ENCODE results near the gene FARSA.

The FARSA gene

GRCh38 chr19:12970070-12970820 is 36.7 kb upstream of the FARSA start:
- no peak overlapping the region for H3K27ac ChIP-seq (replicated peaks; ENCODE audit: low read length)
- no peak for DNase-seq (ENCODE audit: low spot score)
- H3K23ac ChIP-seq (ENCODE audit: low read depth, low read length, poor library complexity) = no peak overlapping the region
- H2BK15ac ChIP-seq (ENCODE audit: low read length) = no peak overlapping the region
- no peaks in the 10 kb centered on the region for H3K36me3 ChIP-seq (replicated peaks in 1 of 2; ENCODE audit: control insufficient read depth in 2 of 2, insufficient read depth in 2 of 2, low read length in 2 of 2)
- no peak overlapping the region for H4K91ac ChIP-seq (ENCODE audit: low read depth, low read length, poor library complexity)
- no peak overlapping the region for H2BK12ac ChIP-seq (ENCODE audit: low read length)
- H2AK5ac ChIP-seq (ENCODE audit: low read depth, low read length) = no peak overlapping the region
- H3K14ac ChIP-seq (ENCODE audit: low read length) = no peak overlapping the region
- no peak overlapping the region for H3K18ac ChIP-seq (ENCODE audit: low read length)
- no peaks in the 10 kb centered on the region for H3K79me1 ChIP-seq (ENCODE audit: low read depth, low read length)
- H3K4me1 ChIP-seq (ENCODE audit: control insufficient read depth in 2 of 2, insufficient read depth in 1 of 2, low read depth in 1 of 2, low read length in 2 of 2) = peaks cover 0 to 3% of the 10 kb centered on the region in 2 donors
- H3K27me3 ChIP-seq (ENCODE audit: control insufficient read depth in 3 of 3, insufficient read depth in 3 of 3, low read depth in 1 of 3, low read length in 3 of 3) = peaks cover 0 to 36% (median 0%) of the 10 kb centered on the region in 3 experiments
- H3K9ac ChIP-seq (ENCODE audit: low read depth, low read length, poor library complexity) = no peak overlapping the region
- H2BK5ac ChIP-seq (ENCODE audit: low read length) = no peak overlapping the region
- H2AFZ ChIP-seq (ENCODE audit: low read length) = no peak overlapping the region
- H4K8ac ChIP-seq (ENCODE audit: low read depth, low read length) = no peak overlapping the region
- no peak overlapping the region for H3K4me3 ChIP-seq (ENCODE audit: low read length in 2 of 2)
- no peaks in the 10 kb centered on the region for H3K9me3 ChIP-seq (replicated peaks in 1 of 2; ENCODE audit: control insufficient read depth in 2 of 2, insufficient read depth in 1 of 2, low read depth in 1 of 2, low read length in 2 of 2)
- H3K4me2 ChIP-seq (ENCODE audit: insufficient read depth, low read length, poor library complexity, severe bottlenecking) = no peak overlapping the region
- no peak overlapping the region for H2BK120ac ChIP-seq (ENCODE audit: low read depth, low read length)
- no peak overlapping the region for H3K4ac ChIP-seq (ENCODE audit: low read length)
- WGBS, 2 donors (ENCODE audit: extremely low coverage in 2 of 2, insufficient read length in 2 of 2, insufficient replicate concordance in 1 of 2) = no CpG with 5 or more reads among the region's 7 CpGs

DNA sequence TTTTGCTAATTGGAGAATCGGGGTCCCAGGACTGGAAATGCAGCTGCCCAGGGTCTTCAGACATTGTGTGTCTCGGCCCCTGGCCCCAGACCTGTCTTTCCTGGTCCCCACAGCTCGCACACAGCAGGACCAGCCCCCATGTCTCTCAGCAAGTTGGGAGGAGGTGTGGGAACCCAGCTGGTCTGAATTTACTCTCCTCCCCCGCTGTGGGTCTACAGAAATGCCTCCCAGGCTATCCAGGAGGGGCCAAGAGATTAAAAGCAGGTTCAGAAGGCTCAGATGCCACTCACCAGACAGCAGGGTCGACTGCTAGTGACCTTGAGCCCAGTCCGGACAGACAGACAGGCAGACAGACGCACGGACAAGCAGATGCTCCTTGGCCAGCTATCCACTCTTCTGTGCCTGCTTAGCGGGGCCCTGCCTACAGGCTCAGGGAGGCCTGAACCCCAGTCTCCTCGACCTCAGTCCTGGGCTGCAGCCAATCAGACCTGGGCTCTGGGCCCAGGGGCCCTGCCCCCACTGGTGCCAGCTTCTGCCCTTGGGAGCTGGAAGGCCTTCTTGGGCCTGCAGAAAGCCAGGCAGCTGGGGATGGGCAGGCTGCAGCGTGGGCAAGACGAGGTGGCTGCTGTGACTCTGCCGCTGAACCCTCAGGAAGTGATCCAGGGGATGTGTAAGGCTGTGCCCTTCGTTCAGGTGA is 35.9 kb upstream of the FARSA start, which contains the start of gene DAND5:
Gene DAND5, plus strand, starts transcription at position 285 of the 697 bp plus-strand sequence. Its CDS starts 85 bp downstream, at position 370.
- peak within 1 kb of the TSS; percentile 39 for H2AK5ac ChIP-seq (ENCODE audit: low read depth, low read length)
- H3K27ac ChIP-seq (replicated peaks; ENCODE audit: low read length) = no peak within 1 kb of the TSS
- no peak within 1 kb of the TSS for H3K14ac ChIP-seq (ENCODE audit: low read length)
- no peak within 1 kb of the TSS for H2BK120ac ChIP-seq (ENCODE audit: low read depth, low read length)
- H4K8ac ChIP-seq (ENCODE audit: low read depth, low read length) = no peak within 1 kb of the TSS
- H3K18ac ChIP-seq (ENCODE audit: low read length) = no peak within 1 kb of the TSS
- H3K9me3 ChIP-seq (replicated peaks in 1 of 2; ENCODE audit: control insufficient read depth in 2 of 2, insufficient read depth in 1 of 2, low read depth in 1 of 2, low read length in 2 of 2) = no peaks in the 10 kb centered on the region
- no peak within 1 kb of the TSS for H3K9ac ChIP-seq (ENCODE audit: low read depth, low read length, poor library complexity)
- no peaks in the 10 kb centered on the region for H3K36me3 ChIP-seq (replicated peaks in 1 of 2; ENCODE audit: control insufficient read depth in 2 of 2, insufficient read depth in 2 of 2, low read length in 2 of 2)
- H3K23ac ChIP-seq (ENCODE audit: low read depth, low read length, poor library complexity) = no peak within 1 kb of the TSS
- H3K4me1 ChIP-seq (ENCODE audit: control insufficient read depth in 2 of 2, insufficient read depth in 1 of 2, low read depth in 1 of 2, low read length in 2 of 2) = peaks cover 3 to 5% of the 10 kb centered on the region in 2 donors
- H3K27me3 ChIP-seq (ENCODE audit: control insufficient read depth in 3 of 3, insufficient read depth in 3 of 3, low read depth in 1 of 3, low read length in 3 of 3) = peaks cover 0 to 28% (median 0%) of the 10 kb centered on the region in 3 experiments
- H2AFZ ChIP-seq (ENCODE audit: low read length) = no peak within 1 kb of the TSS
- H3K79me1 ChIP-seq (ENCODE audit: low read depth, low read length) = no peaks in the 10 kb centered on the region
- H3K4me3 ChIP-seq (ENCODE audit: low read length in 2 of 2) = no peak within 1 kb of the TSS
- no peak within 1 kb of the TSS for H2BK15ac ChIP-seq (ENCODE audit: low read length)
- no peak within 1 kb of the TSS for H2BK12ac ChIP-seq (ENCODE audit: low read length)
- H4K91ac ChIP-seq (ENCODE audit: low read depth, low read length, poor library complexity) = no peak within 1 kb of the TSS
- no peak within 1 kb of the TSS for H2BK5ac ChIP-seq (ENCODE audit: low read length)
- no CpG with 5 or more reads among the region's 14 CpGs for WGBS, 2 donors (ENCODE audit: extremely low coverage in 2 of 2, insufficient read length in 2 of 2, insufficient replicate concordance in 1 of 2)
- no peak within 1 kb of the TSS for H3K4ac ChIP-seq (ENCODE audit: low read length)
- no peak within 1 kb of the TSS for H3K4me2 ChIP-seq (ENCODE audit: insufficient read depth, low read length, poor library complexity, severe bottlenecking)
- no peak for DNase-seq (ENCODE audit: low spot score)

DNA sequence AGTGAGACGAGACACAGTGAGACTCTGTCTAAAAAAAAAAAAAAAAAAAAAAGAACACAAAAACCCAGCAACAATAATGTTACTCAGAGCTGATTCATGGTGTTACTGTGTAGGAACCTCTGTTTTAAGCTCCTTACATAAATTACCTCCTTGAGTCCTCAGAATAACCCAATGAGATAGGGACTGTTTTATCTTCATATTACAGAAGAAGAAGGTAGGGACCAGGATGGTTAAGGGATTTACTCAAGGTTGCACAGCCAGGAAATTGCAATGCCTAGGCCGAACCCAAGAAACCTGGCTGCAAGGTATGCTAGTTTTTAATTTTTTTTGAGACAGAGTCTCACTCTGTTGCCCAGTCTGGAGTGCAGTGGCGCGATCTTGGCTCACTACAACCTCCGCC is 34.4 kb upstream of the FARSA start:
- WGBS, 2 donors (ENCODE audit: extremely low coverage in 2 of 2, insufficient read length in 2 of 2, insufficient replicate concordance in 1 of 2) = no CpG with 5 or more reads among the region's 5 CpGs
- no peaks in the 10 kb centered on the region for H3K9me3 ChIP-seq (replicated peaks in 1 of 2; ENCODE audit: control insufficient read depth in 2 of 2, insufficient read depth in 1 of 2, low read depth in 1 of 2, low read length in 2 of 2)

DNA sequence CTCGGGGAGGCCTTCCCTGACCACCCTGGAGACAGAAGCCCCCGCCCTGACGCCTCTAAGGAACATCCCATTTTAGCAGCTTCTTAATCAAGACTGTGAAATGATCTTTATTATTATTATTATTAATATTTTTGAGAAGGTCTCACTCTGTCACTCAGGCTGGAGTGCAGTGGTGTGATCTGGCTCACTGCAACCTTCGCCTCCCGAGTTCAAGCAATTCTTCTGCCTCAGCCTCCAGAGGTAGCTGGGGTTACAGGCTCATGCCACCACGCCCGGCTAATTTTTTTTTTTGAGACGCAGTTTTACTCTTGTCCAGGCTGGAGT is 32.3 kb upstream of the FARSA start:
- peaks cover 0 to 15% (median 0%) of the 10 kb centered on the region in 3 experiments for H3K27me3 ChIP-seq (ENCODE audit: control insufficient read depth in 3 of 3, insufficient read depth in 3 of 3, low read depth in 1 of 3, low read length in 3 of 3)
- H3K4ac ChIP-seq (ENCODE audit: low read length) = no peak overlapping the region
- H4K8ac ChIP-seq (ENCODE audit: low read depth, low read length) = no peak overlapping the region
- H3K23ac ChIP-seq (ENCODE audit: low read depth, low read length, poor library complexity) = no peak overlapping the region
- H3K9ac ChIP-seq (ENCODE audit: low read depth, low read length, poor library complexity) = no peak overlapping the region
- H2BK12ac ChIP-seq (ENCODE audit: low read length) = no peak overlapping the region
- H3K27ac ChIP-seq (replicated peaks; ENCODE audit: low read length) = no peak overlapping the region
- peaks cover 3 to 5% of the 10 kb centered on the region in 2 donors for H3K4me1 ChIP-seq (ENCODE audit: control insufficient read depth in 2 of 2, insufficient read depth in 1 of 2, low read depth in 1 of 2, low read length in 2 of 2)
- H2AFZ ChIP-seq (ENCODE audit: low read length) = peak overlapping the region; percentile 90
- no peak overlapping the region for H3K14ac ChIP-seq (ENCODE audit: low read length)
- H3K36me3 ChIP-seq (replicated peaks in 1 of 2; ENCODE audit: control insufficient read depth in 2 of 2, insufficient read depth in 2 of 2, low read length in 2 of 2) = no peaks in the 10 kb centered on the region
- no peak for DNase-seq (ENCODE audit: low spot score)
- no peak overlapping the region for H2AK5ac ChIP-seq (ENCODE audit: low read depth, low read length)
- no peak overlapping the region for H2BK120ac ChIP-seq (ENCODE audit: low read depth, low read length)
- peak overlapping the region; percentile 67 for H3K4me2 ChIP-seq (ENCODE audit: insufficient read depth, low read length, poor library complexity, severe bottlenecking)
- H4K91ac ChIP-seq (ENCODE audit: low read depth, low read length, poor library complexity) = no peak overlapping the region
- no peaks in the 10 kb centered on the region for H3K79me1 ChIP-seq (ENCODE audit: low read depth, low read length)
- peak overlapping the region in 1 of 2 donors; percentile 17 for H3K4me3 ChIP-seq (ENCODE audit: low read length in 2 of 2)
- no peak overlapping the region for H2BK5ac ChIP-seq (ENCODE audit: low read length)
- no CpG with 5 or more reads among the region's 8 CpGs for WGBS, 2 donors (ENCODE audit: extremely low coverage in 2 of 2, insufficient read length in 2 of 2, insufficient replicate concordance in 1 of 2)
- H2BK15ac ChIP-seq (ENCODE audit: low read length) = no peak overlapping the region
- H3K9me3 ChIP-seq (replicated peaks in 1 of 2; ENCODE audit: control insufficient read depth in 2 of 2, insufficient read depth in 1 of 2, low read depth in 1 of 2, low read length in 2 of 2) = no peaks in the 10 kb centered on the region
- H3K18ac ChIP-seq (ENCODE audit: low read length) = peak overlapping the region; percentile 88

More for the DNA sequence above, 34.4 kb upstream of the FARSA start:
- Histone ChIP-seq H2AFZ (ENCODE audit: low read length) (no peak overlapping the region), H3K14ac (ENCODE audit: low read length) (no peak overlapping the region), H2BK5ac (ENCODE audit: low read length) (no peak overlapping the region), H2BK12ac (ENCODE audit: low read length) (no peak overlapping the region), H2BK15ac (ENCODE audit: low read length) (no peak overlapping the region), H3K4me1 (ENCODE audit: control insufficient read depth in 2 of 2, insufficient read depth in 1 of 2, low read depth in 1 of 2, low read length in 2 of 2) (peaks cover 3 to 5% of the 10 kb centered on the region in 2 donors), H3K9ac (ENCODE audit: low read depth, low read length, poor library complexity) (no peak overlapping the region), H3K23ac (ENCODE audit: low read depth, low read length, poor library complexity) (no peak overlapping the region), H4K91ac (ENCODE audit: low read depth, low read length, poor library complexity) (no peak overlapping the region), H3K79me1 (ENCODE audit: low read depth, low read length) (no peaks in the 10 kb centered on the region), H3K4me2 (ENCODE audit: insufficient read depth, low read length, poor library complexity, severe bottlenecking) (no peak overlapping the region), H3K4me3 (ENCODE audit: low read length in 2 of 2) (no peak overlapping the region), H3K27ac (replicated peaks; ENCODE audit: low read length) (no peak overlapping the region), H3K18ac (ENCODE audit: low read length) (no peak overlapping the region), H2BK120ac (ENCODE audit: low read depth, low read length) (no peak overlapping the region), H2AK5ac (ENCODE audit: low read depth, low read length) (no peak overlapping the region), H3K36me3 (replicated peaks in 1 of 2; ENCODE audit: control insufficient read depth in 2 of 2, insufficient read depth in 2 of 2, low read length in 2 of 2) (no peaks in the 10 kb centered on the region), H3K27me3 (ENCODE audit: control insufficient read depth in 3 of 3, insufficient read depth in 3 of 3, low read depth in 1 of 3, low read length in 3 of 3) (peaks cover 0 to 17% (median 0%) of the 10 kb centered on the region in 3 experiments), H4K8ac (ENCODE audit: low read depth, low read length) (no peak overlapping the region), H3K4ac (ENCODE audit: low read length) (no peak overlapping the region)
- no peak for DNase-seq (ENCODE audit: low spot score)
